Calu3 (cell line): ENCODE data around the gene CPB2. TPM values are rescaled to one million over a fixed set of nuclear protein-coding genes. Genes with fewer than 3 reads are reported as not detected.

Experiments used
- BruUV-seq: library from RNA; stranded (reverse); fragments of 400-500 nt; replicated peaks from 2 replicates; lab custom pipeline; 2021; lab: Mats Ljungman, UMichigan
- CTCF ChIA-PET: fragments of 300-600 bp; sonication (Branson Sonifier 250); formaldehyde crosslinking; loops from one replicate; lab custom pipeline; 2022; ENCODE audit warnings: antibody characterized with exemption; lab: Charles Lee
- DNase-seq: peaks from one replicate; pipeline ENCODE4 v3.0.0; 2022
- H3K27ac Mint-ChIP-seq: one replicate; pipeline ENCODE4 v1.8.0; 2022; ENCODE audit warnings: mixed read lengths; ENCODE audit not compliant: unreplicated experiment
- H3K27me3 Mint-ChIP-seq: one replicate; pipeline ENCODE4 v1.8.0; 2022; ENCODE audit warnings: mixed read lengths; ENCODE audit not compliant: unreplicated experiment
- H3K36me3 Mint-ChIP-seq: one replicate; pipeline ENCODE4 v1.8.0; 2022; ENCODE audit warnings: mild to moderate bottlenecking, moderate library complexity, mixed read lengths; ENCODE audit not compliant: insufficient read depth, unreplicated experiment
- H3K4me1 Mint-ChIP-seq: one replicate; pipeline ENCODE4 v1.8.0; 2022; ENCODE audit warnings: mild to moderate bottlenecking, low read depth, mixed read lengths; ENCODE audit not compliant: unreplicated experiment
- H3K4me3 Mint-ChIP-seq: one replicate; pipeline ENCODE4 v1.8.0; 2022; ENCODE audit warnings: mild to moderate bottlenecking, low read depth, moderate library complexity, mixed read lengths; ENCODE audit not compliant: unreplicated experiment
- H3K9me3 Mint-ChIP-seq: one replicate; pipeline ENCODE4 v1.8.0; 2022; ENCODE audit warnings: low read depth, mixed read lengths; ENCODE audit not compliant: unreplicated experiment
- intact Hi-C: fragments of 100-400 bp; cut with micrococcal nuclease; formaldehyde crosslinking; loops from one replicate; pipeline ENCODE4 v1.10.0; 2022; ENCODE audit not compliant: unreplicated experiment
- total RNA-seq: library from RNA; stranded (reverse); gene quantifications from 2 replicates; pipeline ENCODE4 v1.2.3, GENCODE V29; 2022
- TF ChIP-seq, protein P1 (sequence below): fragments of 200-600 bp; IDR thresholded peaks from one replicate; pipeline ENCODE4 v1.8.0; 2022; ENCODE audit warnings: antibody characterized with exemption; ENCODE audit not compliant: unreplicated experiment

CPB2 gene
- total RNA-seq, 1 experiment from 2014 or later, result not detected

DNA sequence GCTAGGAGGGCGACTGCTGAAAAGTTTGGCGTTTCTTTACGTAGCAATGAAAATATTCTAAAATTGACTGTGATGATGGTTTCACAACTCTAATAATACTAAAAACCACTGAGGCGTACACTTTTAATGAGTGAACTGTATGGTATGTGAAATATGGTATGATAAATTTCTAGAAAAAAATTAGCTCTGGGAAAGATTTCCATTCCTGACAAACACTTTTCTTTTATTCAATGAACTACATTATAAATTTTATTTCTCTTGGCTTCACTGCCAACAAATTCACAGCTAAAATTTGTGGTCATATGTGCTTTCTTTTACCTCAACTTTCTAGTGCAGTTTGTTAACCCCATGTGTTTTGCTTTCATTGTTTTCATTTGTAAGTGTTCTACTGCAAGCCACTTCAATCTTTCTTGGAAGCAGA is 63.4 kb downstream of the CPB2 start:
- no TSS peak for BruUV-seq
- no peak for DNase-seq
- TF ChIP-seq, protein P1, sequence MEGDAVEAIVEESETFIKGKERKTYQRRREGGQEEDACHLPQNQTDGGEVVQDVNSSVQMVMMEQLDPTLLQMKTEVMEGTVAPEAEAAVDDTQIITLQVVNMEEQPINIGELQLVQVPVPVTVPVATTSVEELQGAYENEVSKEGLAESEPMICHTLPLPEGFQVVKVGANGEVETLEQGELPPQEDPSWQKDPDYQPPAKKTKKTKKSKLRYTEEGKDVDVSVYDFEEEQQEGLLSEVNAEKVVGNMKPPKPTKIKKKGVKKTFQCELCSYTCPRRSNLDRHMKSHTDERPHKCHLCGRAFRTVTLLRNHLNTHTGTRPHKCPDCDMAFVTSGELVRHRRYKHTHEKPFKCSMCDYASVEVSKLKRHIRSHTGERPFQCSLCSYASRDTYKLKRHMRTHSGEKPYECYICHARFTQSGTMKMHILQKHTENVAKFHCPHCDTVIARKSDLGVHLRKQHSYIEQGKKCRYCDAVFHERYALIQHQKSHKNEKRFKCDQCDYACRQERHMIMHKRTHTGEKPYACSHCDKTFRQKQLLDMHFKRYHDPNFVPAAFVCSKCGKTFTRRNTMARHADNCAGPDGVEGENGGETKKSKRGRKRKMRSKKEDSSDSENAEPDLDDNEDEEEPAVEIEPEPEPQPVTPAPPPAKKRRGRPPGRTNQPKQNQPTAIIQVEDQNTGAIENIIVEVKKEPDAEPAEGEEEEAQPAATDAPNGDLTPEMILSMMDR, result no peak
- H3K9me3 Mint-ChIP-seq, result no peaks in the 10 kb centered on the region
- H3K36me3 Mint-ChIP-seq, result peaks cover 7% of the 10 kb centered on the region
- peaks cover 8% of the 10 kb centered on the region for H3K4me1 Mint-ChIP-seq
- H3K27me3 Mint-ChIP-seq, result no peaks in the 10 kb centered on the region
- no peak overlapping the region for H3K4me3 Mint-ChIP-seq
- no peak overlapping the region for H3K27ac Mint-ChIP-seq
- CTCF ChIA-PET, result no interaction called here
- intact Hi-C loops, result no loop called here

DNA sequence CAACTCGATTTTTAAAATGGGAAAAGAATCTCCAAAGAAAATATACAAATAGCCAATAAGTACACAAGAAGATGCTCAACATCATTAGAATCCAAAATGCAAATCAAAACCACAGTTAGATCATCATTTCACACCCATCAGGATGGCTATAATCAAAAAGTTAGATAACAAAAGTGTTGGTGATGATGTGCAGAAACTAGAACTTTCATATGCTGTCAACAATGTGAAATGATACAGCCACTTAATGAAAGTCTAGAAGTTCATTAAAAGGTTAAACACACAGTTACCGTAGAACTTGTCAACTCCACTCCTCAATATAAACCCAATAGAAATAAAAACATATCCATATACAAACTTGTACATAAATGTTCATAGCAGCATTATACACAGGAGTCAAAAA is 64.1 kb downstream of the CPB2 start:
- intact Hi-C loops, result no loop called here
- Mint-ChIP-seq H3K9me3 (no peaks in the 10 kb centered on the region), H3K4me1 (peaks cover 8% of the 10 kb centered on the region), H3K27me3 (no peaks in the 10 kb centered on the region), H3K36me3 (peaks cover 7% of the 10 kb centered on the region), H3K4me3 (no peak overlapping the region), H3K27ac (no peak overlapping the region)
- no TSS peak for BruUV-seq
- DNase-seq, result no peak
- TF ChIP-seq, protein P1, result no peak
- CTCF ChIA-PET, result no interaction called here

DNA sequence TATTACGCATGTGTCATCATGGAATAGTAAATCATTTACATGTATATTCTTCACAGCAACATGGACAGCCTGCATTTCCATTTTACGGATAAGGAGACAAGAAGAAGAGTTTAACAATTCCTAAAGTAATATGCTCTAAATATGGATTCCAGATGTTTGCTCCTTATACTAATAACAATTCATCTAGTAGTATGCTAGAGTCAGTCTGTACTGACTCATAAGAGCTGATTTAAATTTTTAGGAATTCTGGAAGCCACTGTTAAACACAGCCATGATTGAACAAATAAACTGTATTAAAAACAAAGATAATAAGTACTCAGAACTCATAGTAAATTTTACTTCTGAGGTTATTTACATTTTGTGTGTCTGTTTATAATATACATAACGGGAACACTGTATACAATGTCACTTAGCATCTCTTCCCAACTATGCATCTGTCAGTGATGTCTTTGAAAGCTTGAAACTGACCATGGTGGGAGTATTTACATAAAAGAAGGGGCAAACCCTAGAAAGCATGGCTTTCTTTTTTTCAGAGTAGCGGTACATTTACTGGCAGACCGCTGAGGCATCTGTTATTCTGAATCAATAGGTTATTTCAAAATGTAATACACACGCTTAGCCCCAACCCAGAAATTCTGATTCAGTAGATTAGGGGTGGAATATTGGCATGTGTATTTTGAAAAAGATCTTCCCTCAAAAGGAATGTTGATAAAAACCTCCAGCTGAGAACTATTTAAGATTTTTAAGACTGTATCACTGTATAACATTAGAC is 65.2 kb downstream of the CPB2 start:
- intact Hi-C loops, result no loop called here
- peaks cover 8% of the 10 kb centered on the region for H3K4me1 Mint-ChIP-seq
- H3K4me3 Mint-ChIP-seq, result no peak overlapping the region
- DNase-seq, result no peak
- TF ChIP-seq, protein P1, result no peak
- no peaks in the 10 kb centered on the region for H3K9me3 Mint-ChIP-seq
- no TSS peak for BruUV-seq
- CTCF ChIA-PET, result no interaction called here
- no peak overlapping the region for H3K27ac Mint-ChIP-seq
- no peaks in the 10 kb centered on the region for H3K27me3 Mint-ChIP-seq
- H3K36me3 Mint-ChIP-seq, result peaks cover 7% of the 10 kb centered on the region

DNA sequence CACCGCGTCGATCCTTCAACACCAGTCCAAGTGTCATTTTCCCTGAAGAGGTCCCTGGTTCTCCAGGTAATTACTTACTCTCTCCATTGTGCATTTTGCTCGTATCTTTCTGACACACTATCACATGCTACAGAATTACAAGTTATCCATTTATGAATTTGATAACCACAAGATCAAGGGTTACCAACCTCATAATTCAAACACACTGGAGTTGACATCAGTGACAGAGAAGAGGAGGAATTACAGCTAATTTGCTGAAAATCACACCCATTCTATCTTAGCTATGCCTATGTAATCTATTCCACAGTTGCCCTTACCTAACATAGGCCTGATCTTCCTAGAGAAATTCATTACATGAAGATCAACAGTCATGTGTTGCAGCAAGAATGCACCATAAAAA is 66.5 kb downstream of the CPB2 start:
- DNase-seq, result no peak
- intact Hi-C loops, result no loop called here
- H3K27me3 Mint-ChIP-seq, result no peaks in the 10 kb centered on the region
- H3K36me3 Mint-ChIP-seq, result peaks cover 7% of the 10 kb centered on the region
- CTCF ChIA-PET, result no interaction called here
- TF ChIP-seq, protein P1, result no peak
- no peak overlapping the region for H3K4me3 Mint-ChIP-seq
- no peaks in the 10 kb centered on the region for H3K9me3 Mint-ChIP-seq
- BruUV-seq, result no TSS peak
- H3K4me1 Mint-ChIP-seq, result peaks cover 8% of the 10 kb centered on the region
- no peak overlapping the region for H3K27ac Mint-ChIP-seq
